NOMO-1 treated with dmso at 0.1 percent for 144 hours (cell line): Measurements from ENCODE around the gene C17orf50.
A peak's percentile ranks its signal among the peaks of the same experiment; 100 is the strongest.

Experiments used
- DNase-seq: peaks from one replicate; lab custom pipeline; 2025; ENCODE audit not compliant: unreplicated experiment; lab: John Stamatoyannopoulos, UW

The C17orf50 gene

DNA sequence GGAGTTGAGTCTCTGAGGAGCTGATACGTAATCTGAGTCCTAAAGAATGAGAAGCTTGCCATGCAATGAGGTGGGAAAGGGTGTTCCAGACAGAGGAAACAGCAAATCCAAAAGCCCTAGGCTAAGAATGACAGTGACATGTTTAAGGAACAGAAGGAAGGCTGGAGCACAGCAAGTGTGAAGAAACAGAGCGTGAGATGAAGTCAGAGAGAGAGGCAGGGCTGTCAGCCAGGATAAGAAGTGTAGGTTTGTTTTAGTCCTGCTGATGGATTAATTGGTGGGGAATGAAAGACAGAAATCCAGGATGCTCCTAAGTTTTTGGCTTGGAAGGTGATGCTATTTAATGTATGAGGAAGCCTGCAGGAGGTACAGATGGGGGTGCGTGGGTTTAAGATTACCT is 20.3 kb downstream of the C17orf50 start:
- no peak for DNase-seq

DNA sequence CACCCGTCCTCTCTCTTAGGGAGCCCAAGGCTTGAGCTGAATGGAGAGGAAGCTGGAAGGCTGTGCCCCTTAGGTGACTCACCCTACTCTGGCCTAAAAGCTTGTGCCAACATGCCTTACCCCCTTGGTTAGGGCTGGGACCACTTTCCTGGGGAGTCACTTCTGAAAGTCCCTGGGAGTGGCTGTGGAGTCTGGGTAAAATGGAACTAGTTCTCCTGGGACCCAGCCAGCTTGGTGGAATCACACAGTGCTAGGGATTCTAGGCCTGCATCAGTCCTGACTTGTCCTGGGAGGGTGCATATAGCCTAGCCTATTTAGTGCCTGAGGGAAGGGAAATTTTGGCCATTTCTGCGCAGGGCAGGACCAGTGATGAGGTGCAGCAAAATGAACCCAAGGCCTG is 24.2 kb downstream of the C17orf50 start:
- no peak for DNase-seq

DNA sequence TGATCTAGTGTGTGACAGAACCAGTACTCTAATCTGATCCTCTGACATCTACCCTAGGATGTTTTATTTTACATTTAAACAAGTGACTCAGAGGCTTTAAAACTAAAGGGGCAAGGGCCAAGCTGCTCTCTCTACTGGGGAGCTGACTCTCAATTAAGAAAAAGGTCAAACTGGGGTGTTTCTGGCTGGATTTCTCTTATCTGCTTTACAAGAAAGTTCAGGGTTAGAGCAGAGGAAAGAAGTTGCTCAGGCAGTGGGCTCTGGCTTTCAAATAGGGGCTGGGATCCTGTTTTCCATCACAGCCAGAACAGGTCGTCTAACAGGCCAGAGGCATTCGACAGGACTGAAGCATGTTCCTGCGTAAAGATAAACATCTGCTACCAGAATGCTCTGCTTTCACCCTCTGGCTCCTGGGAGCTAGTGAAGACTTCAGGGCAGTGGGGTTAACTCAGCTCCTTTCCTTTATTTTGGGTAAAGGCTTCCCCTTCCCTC is 26.3 kb downstream of the C17orf50 start:
- no peak for DNase-seq

DNA sequence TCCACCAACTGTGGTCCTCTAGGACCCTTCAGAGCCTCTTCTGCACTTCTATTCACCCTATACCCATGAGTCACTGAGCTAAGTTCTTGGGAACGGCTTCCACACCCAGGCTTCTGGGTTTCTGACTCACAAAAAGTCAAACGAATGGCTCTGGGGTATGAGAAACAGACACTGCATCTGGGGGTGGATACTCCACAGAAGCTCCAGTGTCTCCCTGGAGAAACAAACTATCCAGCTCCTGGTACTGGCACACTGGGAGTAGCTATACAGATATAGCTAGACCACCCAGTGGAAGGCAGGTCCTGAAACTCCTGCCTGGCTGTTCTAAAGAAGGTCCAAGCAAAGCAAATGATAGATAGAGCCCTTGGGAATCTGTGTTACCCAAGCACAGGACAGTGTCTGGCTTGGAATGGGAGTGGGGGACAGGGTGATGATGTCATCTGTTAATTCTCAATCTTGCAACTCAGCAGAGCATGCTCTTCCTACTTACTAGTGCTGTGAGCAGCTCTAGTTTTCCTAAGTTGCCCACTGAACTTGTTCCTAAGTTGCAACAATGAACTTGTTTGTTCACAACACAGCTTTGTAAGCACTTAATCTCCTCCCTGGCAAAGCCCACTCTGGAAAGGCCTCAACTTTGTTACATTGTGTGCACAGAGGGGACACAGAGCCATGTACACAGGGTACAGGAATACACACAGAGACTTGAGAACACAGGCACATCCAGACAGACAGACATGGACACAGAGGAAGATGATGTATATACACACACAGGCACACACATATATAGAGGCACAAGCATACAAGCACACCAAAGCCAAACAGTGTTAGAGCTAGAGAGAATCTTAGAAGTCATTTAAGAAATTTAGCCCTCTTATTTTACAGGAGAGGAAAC is 28.0 kb downstream of the C17orf50 start:
- DNase-seq = no peak

DNA sequence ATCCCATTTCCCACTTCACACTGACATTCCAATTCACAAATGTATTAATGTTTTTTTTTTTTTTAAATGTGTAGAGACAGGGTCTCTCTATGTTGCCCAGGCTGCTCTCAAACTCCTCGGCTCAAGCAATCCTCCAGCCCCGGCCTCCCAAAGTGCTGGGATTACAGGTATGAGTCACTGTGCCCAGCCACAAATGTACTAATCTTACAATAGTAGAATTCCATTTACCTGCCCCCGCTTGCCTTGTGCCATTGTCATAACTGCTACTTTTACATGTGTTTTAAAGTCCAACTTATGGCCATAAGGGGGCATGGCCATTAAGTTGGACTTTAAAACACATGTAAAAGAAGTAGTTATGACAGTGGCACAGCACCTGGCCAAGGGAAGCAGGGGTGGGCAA is 30.2 kb downstream of the C17orf50 start:
- no peak for DNase-seq

DNA sequence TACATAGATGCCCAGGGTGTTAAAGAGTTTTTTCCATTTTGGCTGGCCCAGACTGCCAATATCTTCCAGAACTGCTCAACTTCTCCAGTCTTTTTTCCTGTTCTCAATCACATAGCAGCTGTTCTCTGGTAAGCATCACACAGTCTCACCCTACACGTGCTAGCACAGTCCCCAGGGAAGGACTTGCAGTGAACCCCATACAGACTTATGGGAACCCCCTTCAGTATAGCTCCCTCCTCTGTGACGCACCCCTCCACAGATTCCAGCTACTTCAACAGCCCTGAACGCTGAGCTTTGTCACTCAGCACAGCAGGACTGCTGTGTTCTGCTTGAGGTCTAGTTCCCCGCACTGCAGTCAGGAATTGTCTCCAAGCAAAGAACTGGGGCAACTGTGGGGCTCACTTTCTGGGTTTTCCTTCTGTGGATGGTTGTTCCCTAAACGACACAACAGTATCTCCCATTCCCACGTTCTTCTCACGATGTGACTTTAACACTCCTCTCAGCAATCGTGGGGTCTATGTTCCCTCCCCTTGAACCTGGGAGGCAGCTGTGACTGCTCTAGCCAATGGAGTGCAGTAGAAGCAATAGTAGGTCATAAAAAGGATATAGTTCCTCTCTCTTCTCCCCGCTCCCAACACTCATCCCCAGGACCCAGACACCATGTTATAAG is 31.1 kb downstream of the C17orf50 start:
- no peak for DNase-seq

DNA sequence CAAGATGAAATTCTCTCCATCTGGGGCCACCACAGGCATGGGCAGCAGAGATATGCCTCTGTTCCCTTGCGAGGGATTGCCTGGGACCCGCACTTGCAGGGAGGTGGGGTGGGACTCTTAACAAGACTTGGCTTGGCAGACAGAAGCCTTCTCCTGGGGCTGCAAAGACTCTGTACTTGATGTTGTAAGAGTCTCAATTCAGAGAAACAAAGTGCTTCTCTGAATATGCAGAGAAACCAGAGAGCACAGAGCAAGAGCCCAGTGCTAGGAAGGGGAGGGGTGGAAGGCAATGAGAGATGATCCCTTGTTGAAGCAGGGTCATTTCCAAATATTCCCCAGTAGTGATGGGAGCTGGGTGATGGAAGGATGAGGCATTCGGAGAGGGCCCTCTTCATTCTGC is 32.6 kb downstream of the C17orf50 start:
- no peak for DNase-seq

DNA sequence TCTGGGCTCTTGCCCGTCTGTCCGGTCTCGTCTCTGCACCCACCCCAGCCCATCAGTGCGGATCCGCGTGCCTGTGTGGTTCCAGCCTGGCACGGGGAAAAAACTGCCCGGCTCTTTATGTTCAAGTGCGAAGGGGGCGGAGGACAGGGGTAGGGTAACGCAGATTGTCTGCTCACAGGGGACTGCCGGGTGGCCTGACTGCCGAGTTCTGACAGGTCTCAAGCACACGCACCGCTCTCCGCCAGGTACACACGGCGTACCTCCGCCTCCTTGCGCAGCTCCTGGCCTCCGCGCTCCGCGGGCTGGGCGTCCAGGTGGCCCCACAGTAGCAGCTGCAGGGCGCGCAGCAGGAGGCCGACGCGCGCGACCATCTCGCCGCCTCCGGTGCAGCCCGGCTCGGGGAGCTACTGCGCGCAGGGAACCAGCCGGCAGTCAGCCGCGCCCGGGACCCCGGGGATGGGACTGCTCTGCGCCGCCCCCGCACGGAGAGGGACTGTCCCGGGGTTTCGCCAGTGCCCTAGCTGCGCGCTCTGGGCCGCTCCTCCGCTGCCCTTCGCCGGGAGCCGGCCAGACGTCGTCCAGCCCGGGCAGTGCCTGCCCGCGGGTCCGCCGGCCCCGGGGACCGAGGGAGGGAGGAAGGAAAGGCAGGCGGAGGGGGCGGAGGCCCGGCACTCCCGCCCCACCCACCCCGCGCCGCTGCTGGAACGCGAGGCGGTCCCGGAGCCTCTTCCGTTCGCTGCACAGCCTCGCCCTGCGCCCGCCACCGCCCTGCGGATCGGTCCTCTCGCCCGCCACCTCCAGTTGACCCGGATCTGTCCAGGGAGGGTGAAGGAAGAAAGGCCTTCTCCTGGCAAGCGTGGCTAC is 34.6 kb downstream of the C17orf50 start, which contains the start of gene MMP28:
TSS of gene MMP28 (minus strand) at position 635 of the 864 bp plus-strand sequence. CDS start at position 371, 264 bp downstream.
- no peak for DNase-seq

DNA sequence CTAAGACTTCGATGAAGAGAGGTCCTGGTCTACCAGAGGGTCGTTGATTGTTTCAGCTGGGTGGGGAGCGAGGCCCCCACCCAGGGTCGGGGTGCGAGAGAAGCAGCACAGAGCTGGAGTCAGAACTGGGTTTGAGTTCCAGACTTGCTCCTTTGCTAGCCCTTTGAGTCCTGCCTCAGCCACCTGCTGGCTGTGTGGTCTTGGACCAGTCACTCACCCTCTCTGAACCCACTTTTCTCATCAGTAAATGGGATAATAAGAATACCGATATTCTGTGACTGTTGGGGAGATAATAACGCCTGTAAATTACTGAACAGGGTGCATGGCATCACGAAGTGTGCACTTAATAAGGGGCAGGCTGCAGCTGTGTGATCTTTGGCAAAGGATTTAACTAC is 35.2 kb downstream of the C17orf50 start:
- DNase-seq = no peak

DNA sequence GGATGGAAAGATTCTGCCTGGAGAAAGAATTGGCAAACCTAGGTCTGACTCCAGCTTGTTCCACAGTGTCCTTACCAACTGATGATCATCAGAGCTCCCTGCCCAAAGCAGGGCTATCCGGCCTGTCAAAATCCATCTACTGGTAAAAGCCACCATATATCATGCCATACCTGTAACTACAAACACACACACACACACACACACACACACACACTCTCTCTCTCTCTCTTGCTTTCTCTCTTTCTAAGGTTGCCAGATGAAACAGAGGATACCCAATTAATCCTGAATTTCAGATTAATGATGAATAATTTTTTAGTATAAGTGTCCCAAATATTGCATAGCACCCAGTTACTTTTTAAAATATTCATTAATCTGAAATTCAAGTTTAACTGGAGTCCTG is 36.3 kb downstream of the C17orf50 start:
- no peak for DNase-seq

DNA sequence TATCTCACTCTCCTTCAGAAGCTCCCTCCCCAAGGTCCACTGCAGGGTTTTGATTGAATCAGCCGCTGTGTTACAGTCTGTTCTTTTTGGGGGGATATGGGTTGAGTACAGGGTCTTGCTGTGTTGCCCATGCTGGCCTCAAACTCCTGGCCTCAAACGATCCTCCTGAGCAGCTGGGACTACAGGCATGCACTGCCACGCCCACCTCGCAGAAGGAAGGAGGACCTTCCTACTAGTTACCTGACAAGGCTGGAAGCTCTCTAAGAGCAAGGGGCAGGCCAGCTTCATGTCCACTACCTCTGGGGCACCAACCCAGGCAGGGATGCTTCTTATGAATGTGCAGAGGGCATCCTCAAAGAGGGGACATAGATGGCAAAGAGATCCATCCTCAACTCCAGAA is 36.7 kb downstream of the C17orf50 start:
- DNase-seq = no peak

DNA sequence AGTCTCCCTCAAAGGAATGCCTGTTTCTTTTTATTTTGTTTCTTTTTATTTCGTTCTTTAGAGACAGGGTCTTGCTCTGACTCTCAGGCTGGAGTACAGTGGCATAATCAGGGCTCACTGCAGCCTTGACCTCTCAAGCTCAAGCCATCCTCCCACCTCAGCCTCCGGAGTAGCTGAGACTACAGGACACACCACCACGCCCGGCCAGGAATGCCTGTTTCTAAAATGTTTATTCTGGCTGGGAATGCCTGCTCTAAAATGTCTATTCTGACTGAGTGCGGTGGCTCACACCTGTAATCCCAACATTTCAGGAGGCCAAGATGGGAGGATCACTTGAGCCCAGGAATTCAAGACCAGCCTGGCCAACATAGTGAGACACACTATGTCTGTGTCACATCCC is 37.2 kb downstream of the C17orf50 start:
- DNase-seq = no peak

DNA sequence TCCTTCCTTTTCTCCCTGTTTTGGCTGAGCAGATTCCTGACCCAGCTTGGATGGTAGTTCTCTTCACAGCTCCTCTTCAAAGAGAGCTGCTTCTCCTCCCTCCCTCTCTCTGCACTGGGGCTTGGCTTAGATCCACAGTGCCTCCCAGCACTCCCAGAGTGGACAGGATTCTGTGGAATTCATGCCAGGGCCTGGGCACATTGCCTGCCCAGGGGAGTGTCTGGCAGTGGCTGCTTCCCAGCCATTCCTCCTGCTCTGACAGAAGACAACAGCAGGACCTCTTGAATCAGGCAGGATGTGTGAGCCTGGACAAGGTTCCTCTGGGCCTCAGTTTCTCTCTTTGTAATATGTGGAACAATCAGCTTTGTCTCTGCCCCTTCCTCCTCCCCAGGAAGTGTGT is 39.3 kb downstream of the C17orf50 start:
- no peak for DNase-seq

DNA sequence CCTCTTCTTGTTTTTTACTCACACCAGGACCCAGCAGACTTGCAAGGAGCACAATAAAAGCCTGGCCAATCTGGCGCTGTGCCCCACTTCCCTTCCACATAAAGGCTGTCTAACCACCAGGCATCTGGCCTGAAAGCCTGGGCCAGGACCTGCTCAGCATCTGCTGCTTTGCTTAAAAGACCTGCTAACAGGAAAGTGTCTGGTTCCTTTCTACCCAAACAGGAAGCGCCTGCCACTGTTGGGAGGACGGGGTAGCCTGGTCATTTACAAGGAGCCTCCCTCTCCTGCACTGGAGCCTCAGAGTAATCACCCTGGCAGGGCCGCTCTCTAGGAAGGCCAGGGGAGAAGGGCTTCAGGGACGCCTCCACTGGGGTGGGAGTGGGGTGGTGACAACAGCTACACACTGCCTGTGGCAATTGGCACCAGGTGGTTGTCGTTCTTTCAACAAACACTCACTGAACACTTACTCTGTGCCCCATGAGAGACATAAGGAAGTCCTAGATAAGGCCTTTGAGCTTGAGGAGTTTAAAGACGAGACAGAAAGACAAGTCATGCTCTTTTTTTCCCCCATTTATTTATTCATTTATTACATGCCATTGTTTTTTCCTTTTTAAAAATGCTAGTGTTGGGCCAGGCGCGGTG is 41.0 kb downstream of the C17orf50 start:
- no peak for DNase-seq

DNA sequence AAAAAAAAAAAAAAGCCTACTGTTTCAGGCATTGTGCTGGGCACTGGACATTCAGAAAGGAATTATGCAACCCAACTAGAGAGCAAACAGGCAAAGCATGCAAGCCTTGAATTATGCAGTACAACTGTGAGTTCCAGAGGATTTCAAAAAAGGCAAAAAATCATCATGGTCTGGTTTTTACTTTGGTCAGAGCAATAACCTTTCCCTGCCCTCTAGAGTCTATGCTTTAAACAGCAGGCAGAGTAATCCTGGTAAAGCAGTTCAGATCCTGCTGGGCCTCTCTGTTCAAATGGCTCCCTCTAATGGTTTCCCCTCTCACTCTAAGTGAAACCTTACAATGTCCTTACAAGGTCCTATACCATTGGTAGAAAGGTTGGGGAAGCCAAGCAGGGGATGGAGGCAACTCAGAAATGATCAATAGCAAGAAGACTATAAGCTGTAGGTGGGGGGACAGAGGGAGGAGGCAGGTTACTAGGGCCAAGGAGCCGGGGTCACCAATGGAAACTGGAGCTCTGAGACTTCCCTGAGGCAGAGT is 44.0 kb downstream of the C17orf50 start:
- DNase-seq = peak; percentile 45

DNA sequence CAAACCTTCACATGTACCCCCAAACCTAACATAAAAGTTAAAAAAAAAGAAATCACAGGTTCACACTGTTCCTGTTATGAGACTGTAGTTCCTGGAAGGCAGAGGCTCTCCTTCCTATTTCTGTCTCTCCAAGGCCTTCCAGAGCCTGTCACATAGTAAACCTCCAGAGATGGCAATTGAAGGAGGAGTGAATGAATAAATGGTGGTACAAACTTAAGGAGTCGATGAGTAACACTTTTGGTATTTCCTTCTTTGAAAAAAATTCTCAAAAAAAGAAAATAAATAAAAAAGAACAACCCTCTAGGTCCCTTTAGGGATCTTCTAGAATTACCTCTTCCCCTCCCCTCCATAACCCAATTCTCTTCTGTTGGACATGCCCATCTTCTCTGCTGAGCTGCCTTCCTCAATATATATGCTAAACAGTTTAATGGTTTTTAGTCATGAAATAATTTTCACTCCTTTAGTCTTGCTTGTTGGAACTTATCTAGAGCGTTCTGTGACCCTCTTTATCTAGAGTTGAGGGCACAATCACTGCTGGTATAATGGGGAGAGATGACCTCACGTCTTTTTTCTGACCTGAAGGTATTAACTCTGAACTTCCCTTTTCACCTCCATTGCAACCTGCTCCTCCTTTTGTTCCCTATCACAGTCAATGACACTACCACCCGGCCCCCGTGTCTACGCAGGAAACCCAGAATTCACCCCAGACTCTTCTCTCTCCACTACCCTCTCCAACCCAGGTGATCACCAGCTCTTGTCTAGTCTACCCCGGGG is 46.9 kb downstream of the C17orf50 start:
- DNase-seq = no peak

DNA sequence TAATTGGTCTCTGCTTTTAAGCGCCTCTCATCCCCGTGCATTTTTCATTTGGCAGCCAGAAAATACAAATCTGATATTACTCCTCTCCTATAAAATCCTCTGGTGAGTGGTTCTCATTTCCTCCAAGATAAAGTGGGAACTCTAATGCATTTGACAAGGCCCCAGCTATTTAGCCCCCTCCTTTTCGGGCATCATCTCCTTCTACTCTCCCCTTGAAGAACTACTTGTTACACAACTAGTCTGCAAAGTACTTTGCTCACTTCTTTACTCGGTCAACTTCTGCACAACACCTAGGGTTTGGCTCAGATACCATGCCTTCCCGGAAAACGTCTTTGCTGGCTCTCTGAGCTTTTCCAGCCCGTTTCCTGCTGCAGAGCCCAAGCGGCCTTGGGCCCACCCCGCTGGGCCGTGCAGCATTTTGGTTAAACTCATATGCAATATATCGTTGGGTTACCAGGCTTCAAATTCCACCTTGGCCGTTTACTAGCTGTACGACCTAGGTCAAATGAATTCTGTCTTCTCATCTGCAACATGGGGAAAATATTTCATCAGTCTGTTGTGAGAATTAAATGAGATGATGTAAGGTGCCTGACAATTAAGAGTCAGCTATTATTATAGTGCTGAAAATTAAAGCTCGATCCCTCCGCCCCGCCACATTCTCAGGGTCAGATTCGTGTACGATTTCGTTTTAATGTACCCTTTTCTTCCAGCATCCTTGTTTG is 47.7 kb downstream of the C17orf50 start:
- no peak for DNase-seq

DNA sequence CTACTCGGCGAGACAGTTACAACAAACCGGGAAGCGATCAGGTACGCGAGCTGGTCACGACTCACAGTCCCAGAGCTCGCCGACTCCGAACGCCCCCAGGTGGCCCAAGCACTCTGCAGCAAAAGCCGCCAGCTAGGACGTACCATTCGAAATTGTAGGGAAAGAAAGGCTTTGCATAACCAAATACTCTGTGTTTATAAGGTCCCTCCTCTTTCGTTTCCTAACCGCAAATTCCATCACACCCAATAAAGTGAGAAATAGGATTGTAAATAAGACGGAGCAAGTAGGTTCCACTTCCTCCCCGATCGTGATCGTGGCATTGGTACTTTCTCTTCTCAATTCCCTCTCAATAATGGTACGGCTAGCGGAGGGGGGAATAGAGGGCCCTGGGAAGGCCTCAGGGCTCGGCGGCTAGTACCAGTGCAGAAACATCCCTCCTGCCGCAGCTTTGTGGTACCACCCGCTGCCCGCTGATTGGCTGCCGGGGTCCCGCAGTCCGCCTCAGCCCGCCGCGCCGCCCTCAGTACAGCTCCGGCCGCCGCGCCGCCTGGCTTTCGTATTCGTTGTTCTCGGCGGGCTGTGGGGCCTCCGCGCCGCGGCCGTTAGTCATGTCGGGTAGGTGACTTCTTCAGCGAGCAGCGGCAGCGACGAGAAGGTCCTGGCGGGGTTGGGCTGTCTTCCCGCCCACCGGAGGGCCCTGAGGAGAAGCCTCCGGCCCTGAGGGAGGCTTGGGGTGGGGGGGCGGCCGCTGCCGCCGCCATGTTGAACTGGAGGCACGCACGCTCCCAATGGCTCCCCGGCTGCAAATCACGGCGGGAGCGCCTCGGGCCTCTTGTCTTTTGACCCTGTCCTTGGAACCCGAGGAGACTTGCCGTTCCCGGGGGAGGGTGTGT is 48.5 kb downstream of the C17orf50 start, which contains the start of gene TAF15:
TSS of gene TAF15 (plus strand) at position 523 of the 893 bp plus-strand sequence. CDS start at position 609, 86 bp downstream.
- peak; percentile 97 for DNase-seq
